Stimulated activated effector memory CD8-positive, alpha-beta T cell treated with anti-CD3 and anti-CD28 coated beads, Interleukin-12 subunit alpha, Interleukin-12 subunit beta, amount 100 ng/mL, for 72 hours (primary cell): Measurements from ENCODE around the gene SMAD3.
A peak's percentile ranks its signal among the peaks of the same experiment; 100 is the strongest.

Experiments used
- ATAC-seq: fragments of 150-1000 bp; cut with Tn5 transposase; 2 replicates; pipeline ENCODE4 v1.10.0; 2021
- DNase-seq, 2 donors: peaks; one replicate each; pipeline ENCODE4 v3.0.0; 2021 to 2022; ENCODE audit warnings: low spot score in 2 of 2
- H3K27ac Mint-ChIP-seq: one replicate; pipeline ENCODE4 v1.8.0; 2022; ENCODE audit warnings: mild to moderate bottlenecking, mixed read lengths
- H3K36me3 Mint-ChIP-seq: one replicate; pipeline ENCODE4 v1.8.0; 2022; ENCODE audit warnings: mild to moderate bottlenecking, mixed read lengths
- H3K4me1 Mint-ChIP-seq: one replicate; pipeline ENCODE4 v1.8.0; 2022; ENCODE audit warnings: mixed read lengths
- H3K4me3 Mint-ChIP-seq: one replicate; pipeline ENCODE4 v1.8.0; 2022; ENCODE audit warnings: mild to moderate bottlenecking, mixed read lengths
- H3K9me3 Mint-ChIP-seq: one replicate; pipeline ENCODE4 v1.8.0; 2022; ENCODE audit warnings: mixed read lengths

SMAD3 gene

DNA sequence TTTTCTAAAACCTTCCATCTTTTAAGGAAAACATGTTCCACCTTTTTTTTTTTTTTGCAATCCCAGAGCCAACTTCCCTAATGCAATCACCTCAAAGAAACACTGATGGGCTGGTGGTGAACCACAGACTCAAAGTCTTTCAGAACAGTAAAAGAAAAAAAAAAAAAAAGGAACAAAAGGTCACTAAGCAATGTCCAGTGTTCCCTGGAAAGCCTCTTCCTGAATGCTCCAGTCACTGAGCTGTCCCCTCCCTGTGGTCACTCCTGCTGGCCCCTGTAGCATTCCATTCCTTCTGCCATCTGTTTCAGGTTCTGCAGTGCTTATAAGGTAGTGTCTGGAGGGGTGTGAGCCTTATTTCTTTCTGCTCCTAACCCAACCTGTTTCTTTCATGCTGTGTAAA, 135.7 kb downstream of the SMAD3 start:
- H3K36me3 Mint-ChIP-seq = peaks cover 75% of the 10 kb centered on the region
- H3K9me3 Mint-ChIP-seq = no peaks in the 10 kb centered on the region
- DNase-seq (no peak), ATAC-seq (no peak)
- H3K27ac Mint-ChIP-seq = peak overlapping the region; percentile 30
- H3K4me3 Mint-ChIP-seq = no peak overlapping the region
- peaks cover 24% of the 10 kb centered on the region for H3K4me1 Mint-ChIP-seq

DNA sequence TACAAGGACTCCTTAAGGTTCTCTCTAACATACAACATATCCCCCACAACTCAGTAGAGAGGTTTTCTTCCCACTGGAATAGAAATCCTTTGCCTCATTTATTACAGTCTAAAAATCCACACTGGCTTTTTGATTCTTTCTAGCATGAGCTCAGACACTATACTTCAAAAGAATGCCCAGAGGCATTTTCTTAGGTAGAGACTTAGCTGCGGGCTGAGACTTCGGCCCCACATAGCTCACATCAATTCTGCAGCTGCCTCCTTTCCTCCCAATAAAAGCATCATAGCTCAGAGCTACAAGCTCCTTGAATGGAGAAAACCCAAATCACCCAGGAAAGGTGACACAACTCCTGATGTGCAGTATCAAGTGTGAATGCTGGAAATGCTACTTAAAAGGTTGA, 136.7 kb downstream of the SMAD3 start:
- peaks cover 16% of the 10 kb centered on the region for H3K4me1 Mint-ChIP-seq
- no peak overlapping the region for H3K4me3 Mint-ChIP-seq
- DNase-seq (no peak), ATAC-seq (no peak)
- no peak overlapping the region for H3K27ac Mint-ChIP-seq
- peaks cover 74% of the 10 kb centered on the region for H3K36me3 Mint-ChIP-seq
- no peaks in the 10 kb centered on the region for H3K9me3 Mint-ChIP-seq

DNA sequence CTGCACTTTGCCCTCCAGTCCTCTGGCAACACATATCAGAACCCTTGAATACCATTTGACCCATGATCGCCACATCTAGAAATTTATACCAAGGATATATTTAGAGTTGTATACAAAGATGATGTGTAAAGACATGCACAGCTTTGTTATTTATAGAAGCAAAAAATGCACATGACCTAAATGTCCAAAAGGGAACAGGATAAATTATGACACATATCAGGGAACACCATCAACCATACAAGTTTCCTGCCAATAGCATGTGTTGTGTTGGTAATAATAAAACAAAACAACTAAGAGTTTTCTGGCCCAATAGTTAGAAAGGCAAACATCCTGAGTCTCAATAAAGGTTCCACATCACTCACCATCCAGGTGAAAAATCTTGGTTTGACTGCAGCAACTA, 137.6 kb downstream of the SMAD3 start:
- Mint-ChIP-seq H3K4me3 (no peak overlapping the region), H3K27ac (peak overlapping the region; percentile 8), H3K9me3 (no peaks in the 10 kb centered on the region), H3K36me3 (peaks cover 74% of the 10 kb centered on the region), H3K4me1 (peaks cover 7% of the 10 kb centered on the region)
- no peak for DNase-seq
- no peak for ATAC-seq

DNA sequence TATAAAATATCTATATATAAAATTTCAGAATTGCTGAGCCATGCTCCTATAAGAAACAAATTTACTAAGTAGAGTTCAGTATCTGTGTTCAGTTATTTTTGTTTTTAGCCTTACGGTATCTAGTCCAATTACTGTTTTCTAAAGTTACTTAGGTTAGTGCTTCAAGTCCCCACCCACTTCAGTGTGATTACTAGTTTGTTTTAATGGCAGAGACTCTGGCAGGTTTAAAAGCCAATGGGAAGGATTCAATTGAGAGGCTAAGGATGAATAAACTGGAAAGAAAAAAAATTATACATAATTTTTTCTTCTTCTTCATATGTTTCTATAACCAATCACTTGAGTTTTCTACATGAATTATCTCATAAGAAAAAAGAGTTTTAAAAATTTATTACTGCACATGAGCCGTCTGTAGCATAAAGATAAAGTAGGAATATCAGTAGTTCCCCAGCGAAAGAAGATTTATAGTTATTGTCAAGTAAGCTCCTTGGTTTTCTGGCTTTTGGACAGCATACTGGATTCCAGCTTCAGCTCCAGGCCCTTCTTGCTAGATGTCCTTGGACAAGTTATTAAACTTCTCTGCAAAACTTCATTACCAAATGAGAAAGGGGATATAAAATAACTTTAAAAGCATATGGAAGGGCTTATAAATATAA, 142.3 kb downstream of the SMAD3 start:
- peaks cover 53% of the 10 kb centered on the region for H3K36me3 Mint-ChIP-seq
- peaks cover 6% of the 10 kb centered on the region for H3K4me1 Mint-ChIP-seq
- no peak overlapping the region for H3K27ac Mint-ChIP-seq
- H3K9me3 Mint-ChIP-seq = no peaks in the 10 kb centered on the region
- ATAC-seq (no peak), DNase-seq (no peak)
- H3K4me3 Mint-ChIP-seq = no peak overlapping the region

GRCh38 chr15:67208396-67208795, 143.0 kb downstream of the SMAD3 start:
- no peak for ATAC-seq
- H3K4me1 Mint-ChIP-seq = peaks cover 6% of the 10 kb centered on the region
- no peak overlapping the region for H3K27ac Mint-ChIP-seq
- no peak for DNase-seq
- H3K4me3 Mint-ChIP-seq = no peak overlapping the region
- no peaks in the 10 kb centered on the region for H3K9me3 Mint-ChIP-seq
- peaks cover 46% of the 10 kb centered on the region for H3K36me3 Mint-ChIP-seq

DNA sequence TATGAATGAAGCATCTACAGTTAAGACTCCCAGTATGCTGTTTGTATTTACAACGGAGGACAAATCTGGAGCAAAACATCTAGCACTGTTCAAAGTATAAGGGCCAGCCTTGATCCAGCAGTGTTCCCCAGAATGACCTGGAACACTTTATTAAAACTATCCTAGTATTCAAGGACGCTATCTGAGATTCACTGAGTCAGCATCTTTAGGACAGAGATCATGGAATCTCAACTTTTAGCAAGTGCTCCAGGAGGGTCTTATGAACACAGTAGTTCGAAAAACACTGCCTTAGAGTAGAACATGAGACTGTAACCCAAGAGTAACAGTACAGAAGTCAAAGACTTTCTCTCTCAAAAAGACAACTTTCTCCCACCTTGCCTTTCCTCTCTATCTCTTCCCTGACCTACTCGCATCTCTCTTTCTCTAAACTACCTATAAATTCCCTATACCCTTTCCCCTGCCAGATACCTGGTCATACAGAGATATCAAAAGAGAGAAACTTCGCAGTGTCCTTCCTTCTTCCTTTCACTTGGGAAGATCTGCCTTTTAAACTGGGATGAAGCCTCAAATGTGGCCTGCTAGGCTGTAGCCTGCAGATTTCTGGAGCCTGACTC, 145.3 kb downstream of the SMAD3 start:
- Mint-ChIP-seq H3K4me3 (no peak overlapping the region), H3K9me3 (no peaks in the 10 kb centered on the region), H3K36me3 (peaks cover 27% of the 10 kb centered on the region), H3K4me1 (peaks cover 6% of the 10 kb centered on the region), H3K27ac (peak overlapping the region; percentile 41)
- DNase-seq = no peak
- no peak for ATAC-seq

GRCh38 chr15:67212684-67213367, 147.4 kb downstream of the SMAD3 start:
- H3K36me3 Mint-ChIP-seq = peaks cover 22% of the 10 kb centered on the region
- DNase-seq = no peak
- no peaks in the 10 kb centered on the region for H3K9me3 Mint-ChIP-seq
- no peak for ATAC-seq
- peaks cover 7% of the 10 kb centered on the region for H3K4me1 Mint-ChIP-seq
- H3K4me3 Mint-ChIP-seq = no peak overlapping the region
- H3K27ac Mint-ChIP-seq = no peak overlapping the region

DNA sequence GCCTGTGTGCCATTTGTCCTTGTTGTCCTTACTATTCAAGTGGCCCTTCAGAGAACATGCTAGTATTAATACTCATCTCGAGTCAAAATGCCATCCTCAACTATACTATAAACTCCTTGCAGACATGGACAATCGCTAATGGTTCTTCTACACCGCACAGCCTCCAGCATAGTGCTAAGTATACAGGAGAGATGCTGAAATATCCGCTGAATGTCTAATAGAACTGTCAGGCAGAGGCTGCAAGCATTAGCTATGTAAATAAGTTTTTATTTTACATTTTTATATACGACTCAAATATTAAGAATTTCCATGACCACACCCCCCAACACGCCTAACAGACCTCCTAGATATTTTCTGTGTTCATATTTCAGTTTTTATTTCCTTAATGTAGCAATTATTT, 149.7 kb downstream of the SMAD3 start:
- Mint-ChIP-seq H3K4me1 (peaks cover 18% of the 10 kb centered on the region), H3K27ac (no peak overlapping the region), H3K9me3 (no peaks in the 10 kb centered on the region), H3K4me3 (no peak overlapping the region), H3K36me3 (peaks cover 17% of the 10 kb centered on the region)
- no peak for DNase-seq
- no peak for ATAC-seq

DNA sequence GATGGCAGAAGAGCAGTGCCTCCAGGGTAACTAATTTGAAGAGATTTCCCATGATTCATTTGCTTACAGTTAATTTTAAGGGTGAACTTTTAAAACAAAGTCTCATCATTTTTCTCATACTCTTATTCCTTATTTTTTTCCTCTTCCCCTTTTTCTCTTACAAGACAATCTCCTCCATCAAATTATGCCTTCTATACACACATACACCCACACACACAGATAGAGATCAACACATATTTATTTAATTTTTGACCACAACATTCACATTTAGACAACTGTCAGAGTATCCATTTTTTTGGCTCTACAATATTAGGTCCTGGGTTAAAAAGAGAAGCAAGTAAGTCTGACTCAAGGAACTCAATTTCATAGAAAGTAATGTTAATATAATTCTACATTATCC, 151.5 kb downstream of the SMAD3 start:
- H3K4me1 Mint-ChIP-seq = peaks cover 12% of the 10 kb centered on the region
- peaks cover 17% of the 10 kb centered on the region for H3K36me3 Mint-ChIP-seq
- H3K9me3 Mint-ChIP-seq = no peaks in the 10 kb centered on the region
- ATAC-seq = no peak
- DNase-seq = no peak
- no peak overlapping the region for H3K4me3 Mint-ChIP-seq
- H3K27ac Mint-ChIP-seq = peak overlapping the region; percentile 46

DNA sequence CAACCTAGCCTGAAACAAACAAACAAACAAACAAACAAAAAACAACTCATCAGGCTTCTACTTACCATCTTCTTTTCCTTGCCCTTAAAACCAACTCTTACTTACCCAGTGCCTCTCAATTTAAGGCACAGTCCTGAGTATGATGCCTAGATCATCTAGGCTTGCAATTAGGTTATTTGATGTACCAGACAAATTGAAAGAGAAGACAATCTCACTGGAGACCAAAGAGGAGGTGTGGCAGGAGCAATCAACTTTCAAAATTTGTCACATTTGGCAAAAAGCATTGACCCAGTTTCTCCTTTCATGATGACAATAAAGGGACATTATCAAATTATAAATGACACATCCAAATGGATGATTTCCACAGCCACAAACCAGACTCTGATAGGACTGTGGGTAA, 153.0 kb downstream of the SMAD3 start:
- H3K27ac Mint-ChIP-seq = peak overlapping the region; percentile 58
- DNase-seq = no peak
- no peak overlapping the region for H3K4me3 Mint-ChIP-seq
- peak; percentile 62 for ATAC-seq
- peaks cover 12% of the 10 kb centered on the region for H3K4me1 Mint-ChIP-seq
- peaks cover 17% of the 10 kb centered on the region for H3K36me3 Mint-ChIP-seq
- no peaks in the 10 kb centered on the region for H3K9me3 Mint-ChIP-seq

- no peak for ATAC-seq
- Mint-ChIP-seq H3K36me3 (peaks cover 17% of the 10 kb centered on the region), H3K27ac (no peak overlapping the region), H3K9me3 (no peaks in the 10 kb centered on the region), H3K4me3 (no peak overlapping the region), H3K4me1 (peaks cover 12% of the 10 kb centered on the region)
- no peak for DNase-seq
Measured at GRCh38 chr15:67219288-67219687, 153.9 kb downstream of the SMAD3 start.

DNA sequence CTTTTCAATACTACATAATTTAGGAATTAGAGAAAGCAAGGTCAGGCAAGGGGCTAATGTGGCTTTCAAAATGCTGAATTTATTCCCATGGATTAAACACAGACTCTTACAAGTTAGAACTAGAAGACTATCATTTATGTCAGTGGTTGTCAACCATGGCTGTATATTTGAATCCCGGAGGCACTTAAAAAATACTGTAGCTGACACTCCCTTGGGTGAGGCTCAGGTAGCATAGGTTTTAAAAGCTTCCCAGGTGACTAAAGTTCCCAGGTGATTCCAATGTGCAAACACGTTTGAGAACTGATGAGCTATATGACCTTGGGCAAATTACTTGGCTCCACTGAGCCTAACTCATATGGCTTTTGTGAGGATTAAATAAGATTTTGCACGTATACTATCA, 159.5 kb downstream of the SMAD3 start:
- Mint-ChIP-seq H3K36me3 (peaks cover 32% of the 10 kb centered on the region), H3K4me1 (peaks cover 8% of the 10 kb centered on the region), H3K9me3 (no peaks in the 10 kb centered on the region), H3K27ac (no peak overlapping the region), H3K4me3 (no peak overlapping the region)
- DNase-seq = no peak
- no peak for ATAC-seq

- peaks cover 8% of the 10 kb centered on the region for H3K4me1 Mint-ChIP-seq
- no peak overlapping the region for H3K4me3 Mint-ChIP-seq
Measured at GRCh38 chr15:67225336-67225735, 159.9 kb downstream of the SMAD3 start.

GRCh38 chr15:67227431-67227830, 162.0 kb downstream of the SMAD3 start:
- Mint-ChIP-seq H3K9me3 (no peaks in the 10 kb centered on the region), H3K27ac (no peak overlapping the region), H3K4me3 (no peak overlapping the region), H3K4me1 (peaks cover 8% of the 10 kb centered on the region), H3K36me3 (peaks cover 57% of the 10 kb centered on the region)
- ATAC-seq (no peak), DNase-seq (no peak)

More at GRCh38 chr15:67225336-67225735, 159.9 kb downstream of the SMAD3 start:
- no peak for ATAC-seq
- Mint-ChIP-seq H3K9me3 (no peaks in the 10 kb centered on the region), H3K36me3 (peaks cover 36% of the 10 kb centered on the region), H3K27ac (no peak overlapping the region)
- no peak for DNase-seq

GRCh38 chr15:67227846-67228245, 162.4 kb downstream of the SMAD3 start:
- no peaks in the 10 kb centered on the region for H3K9me3 Mint-ChIP-seq
- DNase-seq (no peak), ATAC-seq (no peak)
- no peak overlapping the region for H3K4me3 Mint-ChIP-seq
- H3K36me3 Mint-ChIP-seq = peaks cover 61% of the 10 kb centered on the region
- H3K27ac Mint-ChIP-seq = no peak overlapping the region
- H3K4me1 Mint-ChIP-seq = peaks cover 8% of the 10 kb centered on the region

- no peak overlapping the region for H3K27ac Mint-ChIP-seq
- DNase-seq = no peak
Measured at GRCh38 chr15:67228286-67228685, 162.9 kb downstream of the SMAD3 start.

More at GRCh38 chr15:67228286-67228685, 162.9 kb downstream of the SMAD3 start:
- Mint-ChIP-seq H3K36me3 (peaks cover 66% of the 10 kb centered on the region), H3K4me3 (no peak overlapping the region), H3K4me1 (peaks cover 8% of the 10 kb centered on the region), H3K9me3 (no peaks in the 10 kb centered on the region)
- no peak for ATAC-seq
